Suppressor macrophage treated with lipopolysaccharide for 1 hour (primary cell): ENCODE results near the gene TBC1D14.

ENCODE experiments used
- DNase-seq, 3 donors: peaks; one replicate each; pipeline ENCODE4 v3.0.0-alpha.2; 2020 to 2022

TBC1D14 gene

DNA sequence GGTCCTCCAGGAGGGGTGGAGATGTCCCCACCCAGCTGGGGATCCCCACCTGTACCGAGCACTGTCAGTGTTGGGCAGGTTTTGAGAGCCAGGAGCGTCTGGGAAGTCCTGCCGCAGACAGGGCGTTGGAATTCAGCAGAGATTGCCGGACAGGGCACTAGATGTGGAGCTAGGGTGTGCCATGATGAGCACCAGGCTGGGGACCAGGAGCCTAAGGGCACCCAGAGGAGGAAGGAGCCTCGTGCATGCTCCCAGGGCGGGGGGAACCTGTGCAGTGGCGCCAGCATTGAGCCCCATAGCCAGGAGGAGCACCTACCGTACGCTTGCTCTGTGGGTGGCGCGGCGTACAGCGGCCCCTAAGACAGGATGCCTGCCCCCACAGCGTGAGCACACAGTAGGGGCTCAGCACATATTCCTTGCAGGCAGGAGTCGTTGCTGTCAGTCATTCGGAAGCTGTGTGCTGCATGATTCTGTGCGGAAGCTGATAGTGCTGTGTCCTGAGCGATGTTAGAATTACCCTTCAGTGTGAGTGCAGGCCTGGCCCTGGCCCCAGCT is 114.8 kb downstream of the TBC1D14 start:
- no peak for DNase-seq

DNA sequence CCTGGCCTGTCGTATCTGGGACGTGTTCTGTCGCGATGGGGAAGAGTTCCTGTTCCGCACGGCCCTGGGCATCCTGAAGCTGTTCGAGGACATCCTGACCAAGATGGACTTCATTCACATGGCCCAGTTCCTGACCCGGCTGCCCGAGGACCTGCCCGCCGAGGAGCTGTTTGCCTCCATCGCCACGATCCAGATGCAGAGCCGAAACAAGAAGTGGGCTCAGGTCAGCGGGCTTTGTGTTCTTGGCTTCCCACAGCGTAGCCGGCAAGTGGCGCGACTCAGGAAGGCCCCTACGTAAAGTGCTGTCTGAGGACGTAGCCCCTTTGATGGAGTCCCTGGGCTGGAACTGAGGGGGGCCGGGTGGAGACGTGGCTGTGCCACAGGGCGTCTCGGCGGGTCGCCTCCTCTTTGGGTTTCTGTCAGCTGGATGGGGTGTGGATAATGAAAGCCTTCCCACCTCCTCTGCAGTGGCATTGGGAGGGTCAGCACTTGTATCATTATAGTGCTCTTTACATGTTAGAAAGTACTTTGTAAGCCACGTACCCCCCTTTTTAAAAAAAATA is 115.5 kb downstream of the TBC1D14 start:
- DNase-seq: no peak

- DNase-seq: no peak
Measured at GRCh38 chr4:7026107-7026506, 116.5 kb downstream of the TBC1D14 start.

GRCh38 chr4:7027284-7027683 is 117.7 kb downstream of the TBC1D14 start:
- no peak for DNase-seq

DNA sequence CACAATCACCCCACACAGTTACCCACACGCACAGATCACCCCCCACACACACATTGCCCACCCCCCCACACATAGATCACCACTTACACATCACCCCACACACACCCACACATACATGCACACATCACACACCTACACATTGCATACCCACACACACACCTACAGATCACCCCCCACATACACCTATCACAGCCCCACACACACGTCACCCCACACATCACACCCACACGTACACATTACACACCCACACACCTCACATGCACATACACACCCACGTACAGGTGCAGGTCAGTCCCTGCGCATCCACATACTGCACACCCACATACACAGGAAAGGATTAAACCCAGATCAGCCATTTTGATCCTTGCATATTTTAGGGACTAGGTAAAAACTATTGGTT is 118.3 kb downstream of the TBC1D14 start:
- no peak for DNase-seq

GRCh38 chr4:7029212-7029611 is 119.6 kb downstream of the TBC1D14 start:
- DNase-seq: no peak

GRCh38 chr4:7029921-7030320 is 120.3 kb downstream of the TBC1D14 start:
- DNase-seq: no peak

DNA sequence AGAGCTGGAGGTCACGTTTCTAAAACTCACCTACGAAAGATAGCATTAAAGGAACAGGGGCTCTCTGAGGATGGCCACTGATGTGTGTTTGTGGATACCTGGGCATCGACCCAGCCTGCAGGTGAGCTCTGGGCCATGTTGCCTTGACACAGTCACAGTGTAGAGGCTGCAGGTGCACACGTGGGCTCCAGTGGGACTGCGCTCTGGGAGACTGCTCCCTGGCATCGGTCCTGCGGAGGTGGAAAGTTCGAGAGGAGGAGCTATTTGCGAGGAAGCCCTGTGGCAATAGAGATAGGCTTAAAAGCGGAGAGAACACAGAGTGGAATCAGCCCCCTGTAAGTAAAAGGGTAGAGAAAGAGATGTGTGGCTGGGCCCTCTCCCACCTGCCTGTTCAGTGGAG is 121.2 kb downstream of the TBC1D14 start:
- no peak for DNase-seq

- DNase-seq: no peak
Measured at GRCh38 chr4:7031558-7032449, 122.2 kb downstream of the TBC1D14 start.

DNA sequence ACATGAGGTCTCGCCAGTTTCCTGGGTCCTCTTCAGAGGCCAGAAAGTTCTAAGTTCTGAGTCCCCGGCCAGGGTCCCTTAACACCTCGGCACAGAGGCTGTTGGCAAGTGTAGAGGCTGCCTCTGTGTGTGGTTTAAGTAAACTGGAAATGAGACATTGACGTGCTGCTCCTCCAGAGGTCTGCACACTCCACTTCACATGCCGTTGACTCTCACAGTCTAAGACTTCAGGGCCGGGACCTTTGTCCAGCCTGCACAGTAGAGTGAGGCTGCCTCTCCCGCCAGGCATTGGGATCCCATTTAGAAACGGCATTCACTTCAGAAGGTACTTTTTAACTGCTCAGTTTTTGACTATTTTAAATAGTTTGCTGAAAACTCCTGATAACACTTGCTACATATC is 123.0 kb downstream of the TBC1D14 start:
- DNase-seq: no peak

DNA sequence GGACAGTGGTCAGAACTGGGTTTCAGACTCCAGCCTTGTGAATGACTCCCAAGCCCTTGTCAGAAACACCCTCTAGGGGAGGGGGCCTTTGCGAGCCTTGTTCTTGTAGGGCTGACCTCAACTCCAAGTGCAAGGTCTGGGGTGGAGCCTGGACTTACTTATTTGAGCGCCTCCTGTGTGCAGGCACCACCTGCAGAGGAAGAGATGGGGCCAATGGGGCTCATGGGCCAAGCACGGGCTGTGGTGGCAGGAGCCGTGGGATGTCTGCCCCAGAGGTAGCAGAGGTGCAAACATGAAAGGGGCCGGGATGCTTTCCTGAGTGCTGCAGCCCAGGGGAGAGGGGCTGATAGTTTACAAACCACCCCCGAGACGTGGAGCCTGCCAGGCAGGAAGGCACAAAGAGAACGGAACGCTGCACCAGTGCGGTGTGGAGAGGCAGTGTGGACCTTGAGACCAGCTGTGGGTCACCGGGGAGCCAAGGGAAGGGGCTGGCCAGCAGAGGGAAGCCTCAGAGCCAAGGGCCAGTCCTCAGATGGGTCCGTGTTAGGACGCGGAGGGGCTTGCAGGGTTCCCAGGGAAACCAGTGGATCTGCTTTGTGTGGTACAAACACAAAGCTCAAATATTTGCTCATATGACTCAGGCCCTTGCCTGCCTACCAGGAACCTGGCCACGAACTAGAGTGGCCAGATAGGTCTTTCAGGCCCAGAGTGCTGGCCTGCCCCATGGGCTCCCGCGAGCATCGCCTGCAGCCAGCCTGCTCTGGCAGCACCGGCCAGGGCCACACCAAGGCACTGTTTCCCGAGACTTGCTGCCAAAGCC is 124.8 kb downstream of the TBC1D14 start:
- no peak for DNase-seq

DNA sequence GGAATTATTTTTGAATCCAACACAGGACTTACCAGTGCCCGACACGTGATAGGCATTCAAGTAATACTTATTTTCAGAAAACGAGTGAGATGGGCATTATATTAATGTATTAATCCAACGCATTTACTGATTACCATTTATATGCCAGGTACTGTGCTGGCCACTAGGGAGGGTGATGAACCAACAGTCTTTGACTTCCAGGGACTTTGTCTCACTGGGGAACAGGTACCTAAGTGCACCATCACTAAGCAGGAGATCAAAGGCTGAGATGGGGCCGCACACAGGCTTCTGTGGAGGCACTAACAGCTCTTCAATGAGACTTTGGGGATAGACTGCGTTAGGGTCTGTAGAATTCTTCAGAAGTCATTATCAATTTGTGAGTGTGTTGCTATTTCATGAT is 127.8 kb downstream of the TBC1D14 start:
- DNase-seq: no peak

GRCh38 chr4:7040765-7041164 is 131.1 kb downstream of the TBC1D14 start:
- DNase-seq: peak; percentile 21 to 67 (median 64)

DNA sequence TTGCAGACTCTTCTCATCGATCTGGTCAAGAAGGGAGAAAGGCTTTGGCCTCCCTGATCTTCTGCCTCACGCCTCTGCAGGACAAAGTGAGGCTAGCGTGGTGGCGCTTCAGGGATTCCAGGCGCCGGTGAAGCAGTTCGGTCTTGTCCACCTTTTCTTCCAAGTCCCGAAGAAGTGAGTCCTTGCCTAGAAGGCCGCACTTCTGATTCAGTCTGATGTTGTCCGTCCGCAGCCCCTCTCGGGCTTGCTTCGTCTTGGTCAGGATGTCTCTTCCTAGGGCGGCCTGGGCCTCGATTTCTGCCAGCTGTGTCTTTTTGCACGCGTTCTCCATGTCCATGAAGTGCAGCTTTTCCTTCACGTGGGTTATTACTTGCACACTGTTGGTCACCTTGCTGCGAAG is 131.6 kb downstream of the TBC1D14 start:
- DNase-seq: no peak

DNA sequence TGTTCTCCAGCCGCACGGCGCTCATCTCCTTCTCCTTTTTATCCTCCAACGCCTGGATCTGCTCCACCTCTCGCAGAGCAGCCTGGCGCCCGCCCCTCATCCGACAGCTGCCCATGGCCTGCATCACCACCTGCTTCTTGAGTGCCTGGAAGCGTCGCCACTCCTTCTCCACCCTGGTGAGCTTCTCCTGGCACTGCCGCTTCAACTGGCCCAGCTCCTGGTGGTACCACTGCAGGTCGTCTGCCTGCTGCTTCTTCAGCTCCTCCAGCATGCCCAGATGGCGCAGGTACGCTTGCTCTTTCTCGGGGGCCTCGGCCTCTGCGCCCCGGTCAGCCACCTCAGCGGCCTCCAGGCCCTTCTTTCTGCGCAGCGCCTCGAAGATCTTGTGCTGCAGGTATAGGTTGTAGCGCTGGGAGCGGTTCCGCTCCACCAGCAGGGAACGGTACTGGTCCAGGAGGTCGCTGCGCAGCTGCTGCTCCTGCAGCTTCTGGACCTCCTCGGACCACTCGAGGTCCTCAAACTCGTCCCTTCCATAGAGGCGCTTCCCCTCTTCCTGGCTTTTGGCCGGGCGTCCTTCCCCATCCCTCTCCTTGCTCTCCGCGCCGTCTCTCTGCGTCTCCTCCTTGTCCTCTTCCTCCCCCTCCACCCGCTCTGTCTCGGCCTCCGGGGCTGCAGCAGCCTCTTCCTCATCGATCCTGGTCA is 132.3 kb downstream of the TBC1D14 start:
- DNase-seq: peak in 1 of 3 donors; percentile 28

DNA sequence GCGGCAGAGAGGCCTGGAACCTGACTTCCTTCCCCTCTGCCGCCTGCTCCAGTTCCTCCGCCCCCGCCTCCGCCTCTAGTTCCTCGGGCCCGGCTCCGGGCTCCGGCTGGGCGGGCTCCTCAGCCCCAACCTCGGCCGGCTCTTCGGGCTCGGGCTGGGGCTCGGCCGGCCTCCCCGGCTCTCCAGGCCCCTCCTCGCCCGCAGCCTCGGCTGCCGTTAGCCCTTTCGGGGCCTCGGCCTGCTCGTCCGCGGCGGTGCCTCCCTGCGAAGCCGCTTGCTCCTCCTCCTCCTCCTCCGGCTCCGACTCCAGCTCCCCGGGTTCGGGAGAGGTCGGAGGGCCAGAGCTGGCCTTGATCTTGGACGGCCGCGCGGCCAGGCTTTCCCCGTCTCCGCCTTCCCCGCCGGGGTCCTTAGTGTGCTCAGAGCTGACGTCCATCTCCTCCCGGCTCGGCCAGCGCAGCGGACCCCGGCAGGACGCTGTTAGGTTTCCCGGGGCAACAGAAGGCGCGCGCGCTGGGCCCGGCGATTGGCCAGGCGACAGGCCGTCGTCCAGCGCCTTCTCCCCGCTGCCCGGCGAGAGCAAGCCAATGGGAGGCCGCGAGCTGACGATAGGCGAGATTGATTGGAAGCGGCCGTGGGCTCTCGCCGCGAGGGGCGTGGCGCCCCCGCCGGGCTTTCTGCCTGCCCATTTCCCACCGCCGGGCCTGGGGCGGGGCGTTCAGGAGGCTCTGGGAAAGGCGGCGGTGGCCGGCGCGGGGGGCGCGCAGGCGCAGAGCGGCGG is 133.1 kb downstream of the TBC1D14 start:
- DNase-seq: peak; percentile 99 to 100 (median 99)

- DNase-seq: peak in 1 of 3 donors; percentile 52
Measured at GRCh38 chr4:7043284-7044136, 133.9 kb downstream of the TBC1D14 start, which contains the start of gene TADA2B. TADA2B (plus strand) TSS chr4:7043372; CDS start chr4:7043580, 208 bp downstream.

GRCh38 chr4:7044137-7044930 is 134.7 kb downstream of the TBC1D14 start:
- DNase-seq: no peak

DNA sequence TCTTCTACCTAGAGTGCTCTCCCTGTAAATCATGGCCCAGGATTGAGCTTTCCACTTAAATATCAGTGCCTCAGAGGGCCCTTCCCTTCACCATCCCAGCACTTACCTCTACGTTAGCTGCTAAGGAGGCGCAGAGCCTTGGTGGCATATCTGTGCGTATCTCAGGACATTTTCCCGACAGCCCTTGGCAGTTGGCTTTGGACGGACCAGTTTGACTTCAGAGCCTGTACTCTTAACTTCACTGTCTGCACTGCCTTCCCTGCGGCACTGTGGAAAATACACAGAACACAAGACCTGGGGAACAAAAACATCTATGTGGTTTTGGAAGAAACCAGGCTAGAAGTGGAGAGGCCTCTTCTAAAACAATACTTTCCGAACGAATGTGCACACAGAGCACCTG is 135.9 kb downstream of the TBC1D14 start:
- DNase-seq: no peak
